HG02870 (cell line): ENCODE measurements around the gene MUC4.
"Not testable (repeated sequence)": the region's sequence is repeated elsewhere in the genome, so short reads cannot be mapped to it uniquely, and the experiment has no call there.

Experiments
- ATAC-seq: cut with Tn5 transposase; IDR thresholded peaks from one replicate; pipeline ENCODE4 v1.9.1; 2021; ENCODE audit warnings: mild to moderate bottlenecking, moderate library complexity; ENCODE audit not compliant: unreplicated experiment

Gene MUC4

GRCh38 chr3:195835791-195836190, 24.1 kb upstream of the MUC4 start:
- ATAC-seq = no peak

DNA sequence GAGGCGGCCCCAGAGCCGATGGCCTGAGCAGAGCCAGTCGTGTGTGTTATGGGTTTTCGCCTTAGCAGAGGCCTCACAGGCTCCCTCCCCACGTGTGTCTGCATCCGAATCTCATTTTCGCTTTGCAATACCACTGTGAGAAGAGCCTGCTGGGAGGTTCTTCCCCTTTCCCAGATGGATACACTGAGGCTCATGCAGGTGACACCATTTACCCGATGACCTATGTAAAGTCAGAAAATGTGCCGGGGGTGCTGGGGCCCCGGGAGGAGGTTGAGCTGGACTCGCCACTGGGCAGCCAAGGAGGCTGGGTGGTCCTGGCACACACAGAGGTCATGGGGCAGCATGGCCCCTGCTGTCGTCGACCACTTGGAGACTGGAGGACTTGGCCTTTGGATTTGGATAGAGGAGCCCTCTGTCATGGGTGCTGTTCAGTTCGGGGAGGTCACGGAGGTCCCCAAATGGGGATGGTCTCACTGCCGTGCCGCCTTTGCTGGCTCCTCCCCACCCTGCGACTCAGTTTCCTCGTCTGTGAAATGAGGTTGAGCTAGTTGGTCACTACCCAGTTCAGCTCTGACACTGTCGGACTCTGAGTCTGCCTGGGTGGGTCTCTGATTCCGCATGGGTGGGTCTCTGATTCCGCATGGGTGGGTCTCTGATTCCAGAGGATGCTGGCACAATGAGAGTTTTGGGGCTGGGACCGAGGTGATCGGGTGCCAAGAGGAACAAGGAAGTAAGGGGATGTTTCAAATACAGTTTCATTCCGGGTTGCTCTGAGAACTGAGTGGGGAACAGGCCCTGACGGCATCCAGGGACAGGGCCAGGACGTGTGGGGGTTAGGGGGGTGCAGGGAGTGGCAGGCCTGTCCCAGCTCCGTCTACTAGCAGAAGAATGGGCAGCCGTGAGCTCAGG, 23.2 kb upstream of the MUC4 start:
- no peak for ATAC-seq

- no peak for ATAC-seq
Observed at GRCh38 chr3:195829897-195830254, 18.1 kb upstream of the MUC4 start.

DNA sequence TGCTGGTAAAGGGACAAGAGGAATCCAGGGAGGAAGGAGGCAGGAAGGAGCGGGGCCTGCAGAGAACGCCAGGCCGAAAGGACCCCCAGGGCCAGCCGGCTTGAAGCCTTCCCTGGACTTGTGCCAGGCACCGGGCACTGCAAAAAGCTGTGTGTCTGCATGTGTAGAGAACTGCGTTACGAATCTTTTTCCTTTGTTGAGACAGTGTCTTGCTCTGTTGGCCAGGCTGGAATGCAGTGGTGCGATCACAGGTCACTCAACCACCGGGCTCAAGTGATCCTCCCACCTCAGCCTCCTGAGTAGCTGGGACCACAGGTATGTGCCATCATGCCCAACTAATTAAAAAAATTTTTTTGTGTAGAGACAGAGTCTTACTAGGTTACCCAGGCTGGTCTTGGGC, 17.0 kb upstream of the MUC4 start:
- no peak for ATAC-seq

- no peak for ATAC-seq
Observed at GRCh38 chr3:195825857-195826804, 14.4 kb upstream of the MUC4 start.

DNA sequence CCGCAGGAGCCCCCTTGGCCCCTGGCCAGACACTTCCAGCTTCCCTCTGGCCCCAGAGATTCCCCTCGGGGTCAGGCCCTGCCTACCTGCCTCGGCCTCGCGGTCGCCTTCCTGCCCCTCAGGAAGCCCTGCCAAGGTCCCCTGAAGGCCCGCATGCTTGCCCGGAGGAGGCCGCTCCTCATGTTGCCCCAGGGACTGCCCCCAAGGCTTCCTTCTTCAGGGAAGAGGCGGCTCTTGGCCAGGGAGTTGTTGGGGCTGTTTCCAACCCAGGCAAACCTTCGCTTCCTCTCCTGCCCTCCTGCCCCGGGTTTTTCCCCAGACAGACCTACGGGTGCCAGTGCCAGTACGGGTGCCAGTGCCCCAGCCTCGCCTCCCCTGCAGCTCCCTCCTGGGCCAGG, 13.5 kb upstream of the MUC4 start:
- no peak for ATAC-seq

GRCh38 chr3:195824425-195825190, 12.9 kb upstream of the MUC4 start:
- ATAC-seq = not testable (repeated sequence)

GRCh38 chr3:195823999-195824398, 12.3 kb upstream of the MUC4 start:
- ATAC-seq = no peak

DNA sequence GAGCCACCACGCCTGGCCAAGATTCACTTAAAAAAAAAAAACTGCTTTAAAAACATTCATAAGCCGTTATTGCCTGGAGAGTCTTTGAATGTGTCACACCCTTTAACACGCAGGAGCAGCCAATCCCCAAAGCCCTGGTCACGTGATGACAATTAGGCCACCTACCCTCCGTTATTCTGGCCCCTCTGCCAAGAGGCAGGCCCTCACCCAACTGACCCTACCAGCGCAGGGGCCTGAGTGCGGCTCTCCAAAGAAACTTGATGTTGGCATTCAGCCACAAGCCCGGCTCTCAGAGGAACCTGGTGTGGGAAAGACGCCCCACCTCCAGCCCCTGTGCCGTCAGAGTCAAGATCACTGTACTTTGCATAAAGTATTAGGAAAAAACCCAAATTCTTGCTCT, 11.6 kb upstream of the MUC4 start:
- no peak for ATAC-seq

- ATAC-seq = no peak
Observed at GRCh38 chr3:195822131-195822696, 10.5 kb upstream of the MUC4 start.

DNA sequence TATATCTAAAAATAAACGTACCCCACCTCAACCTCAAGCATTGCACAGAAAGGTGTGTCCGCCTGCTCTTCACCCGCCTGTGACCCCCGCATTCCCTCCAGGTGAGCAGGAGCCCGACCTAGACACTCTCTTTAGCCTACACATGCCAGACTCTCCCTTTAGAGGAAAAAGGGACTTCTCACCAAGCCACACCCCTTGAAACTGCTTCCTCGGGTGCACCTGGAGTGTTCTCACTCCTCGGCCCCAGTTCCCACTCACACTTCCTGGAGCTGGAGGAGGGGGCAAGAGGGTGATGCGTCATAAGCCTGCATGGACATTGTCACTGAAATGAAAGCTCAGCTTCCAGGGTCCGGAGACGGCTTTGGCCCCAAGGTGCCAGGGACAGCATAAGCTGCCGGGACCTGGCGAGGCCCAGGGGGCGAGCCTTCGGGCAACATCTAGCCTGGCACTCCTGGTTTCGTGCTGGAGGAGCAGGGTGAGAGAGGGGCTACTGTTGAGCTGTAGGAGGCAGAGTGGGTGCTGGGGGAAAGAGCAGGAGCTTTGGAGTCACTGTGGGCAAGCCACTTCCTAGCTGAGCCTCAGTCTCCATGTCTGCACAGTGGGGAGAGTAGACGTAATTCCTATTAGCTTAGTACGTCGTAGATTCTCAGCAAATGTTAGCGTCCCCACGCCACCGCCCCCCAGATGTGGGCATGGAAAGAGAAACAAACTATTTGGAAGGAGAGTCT, 9.8 kb upstream of the MUC4 start:
- no peak for ATAC-seq

DNA sequence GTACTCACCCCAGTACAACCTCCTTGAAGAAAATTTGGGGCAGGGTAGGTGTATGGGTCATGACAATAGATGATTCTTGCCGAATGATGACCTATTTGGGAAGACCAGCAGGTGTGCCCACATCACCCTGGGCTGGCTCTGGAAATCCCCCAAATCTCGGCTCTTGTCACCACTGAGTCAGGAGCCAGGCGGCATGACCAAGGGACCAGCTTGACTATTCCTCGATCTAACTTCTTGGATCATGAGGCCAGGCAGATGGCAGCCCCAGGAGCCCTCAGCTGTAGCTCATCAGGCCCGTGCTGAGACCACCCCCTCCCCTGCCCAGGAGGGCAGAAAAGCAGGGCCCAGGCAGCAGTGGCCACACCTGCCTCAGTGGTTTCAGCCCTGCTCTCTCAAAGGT, 9.2 kb upstream of the MUC4 start:
- ATAC-seq = no peak

- ATAC-seq = no peak
Observed at GRCh38 chr3:195820186-195820585, 8.5 kb upstream of the MUC4 start.

DNA sequence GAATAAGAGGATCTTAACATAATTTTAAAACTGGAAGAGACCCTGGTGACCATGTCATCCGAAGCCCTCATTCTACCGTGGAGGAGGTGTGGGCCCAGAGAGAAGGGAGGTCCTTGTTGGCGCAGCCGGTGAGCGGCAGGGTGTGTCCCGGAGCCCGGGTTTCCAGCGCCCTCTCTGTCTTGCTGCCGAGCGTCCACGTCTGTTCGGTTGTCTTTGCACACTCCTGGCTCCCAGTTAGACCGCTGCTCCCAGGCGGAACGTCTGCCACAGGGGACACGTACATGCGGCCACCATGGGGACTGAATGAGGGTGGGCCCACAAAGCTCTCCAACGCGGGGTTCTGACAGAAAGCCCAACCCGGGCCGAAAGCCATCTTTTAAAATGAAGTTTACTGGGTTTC, 6.6 kb upstream of the MUC4 start:
- ATAC-seq = no peak

GRCh38 chr3:195817578-195818135, 5.9 kb upstream of the MUC4 start:
- ATAC-seq = no peak

DNA sequence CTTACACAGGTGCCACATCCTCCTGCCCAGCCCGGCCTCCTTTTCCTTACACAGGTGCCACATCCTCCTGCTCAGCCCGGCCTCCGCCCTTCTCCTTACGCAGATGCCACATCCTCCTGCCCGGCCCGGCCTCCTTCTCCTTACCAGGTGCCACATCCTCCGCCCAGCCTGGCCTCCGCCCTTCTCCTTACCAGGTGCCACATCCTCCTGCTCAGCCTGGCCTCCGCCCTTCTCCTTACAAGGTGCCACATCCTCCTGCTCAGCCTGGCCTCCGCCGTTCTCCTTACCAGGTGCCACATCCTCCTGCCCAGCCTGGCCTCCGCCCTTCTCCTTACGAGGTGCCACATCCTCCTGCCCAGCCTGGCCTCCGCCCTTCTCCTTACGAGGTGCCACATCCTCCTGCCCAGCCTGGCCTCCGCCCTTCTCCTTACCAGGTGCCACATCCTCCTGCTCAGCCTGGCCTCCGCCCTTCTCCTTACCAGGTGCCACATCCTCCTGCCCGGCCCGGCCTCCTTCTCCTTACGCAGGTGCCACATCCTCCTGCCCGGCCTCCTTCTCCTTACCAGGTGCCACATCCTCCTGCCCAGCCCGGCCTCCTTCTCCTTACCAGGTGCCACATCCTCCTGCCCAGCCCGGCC, 4.7 kb upstream of the MUC4 start:
- not testable (repeated sequence) for ATAC-seq

DNA sequence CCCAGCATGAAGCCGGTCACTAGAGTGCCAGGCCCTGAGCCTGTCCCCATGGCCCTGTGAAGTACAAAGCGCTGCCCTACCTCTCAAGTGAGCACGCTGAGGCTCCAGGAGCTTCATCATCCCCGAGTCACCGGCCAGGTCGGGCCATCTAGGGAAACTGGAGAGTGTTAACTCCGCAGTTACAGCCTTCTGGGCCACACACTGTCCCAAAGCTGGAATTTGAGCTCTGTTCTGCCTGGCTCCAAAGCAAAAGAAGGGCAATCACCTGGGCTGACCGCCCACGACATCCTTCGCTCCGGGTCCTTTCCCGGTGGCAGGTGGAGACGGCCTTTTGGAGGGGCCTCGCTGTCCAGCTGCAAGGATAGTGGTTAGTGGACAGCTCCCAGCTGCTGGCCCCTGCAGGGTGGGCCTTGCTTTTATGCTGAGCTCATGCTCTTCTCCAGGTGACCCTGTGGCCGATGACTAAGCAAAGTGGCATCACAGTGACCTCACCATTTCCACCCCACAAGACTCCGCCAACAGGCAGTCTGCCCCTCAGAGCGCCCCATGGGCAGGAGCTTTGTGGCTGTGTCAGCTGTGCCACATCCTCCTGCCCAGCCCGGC, 3.5 kb upstream of the MUC4 start:
- ATAC-seq = no peak

- no peak for ATAC-seq
Observed at GRCh38 chr3:195813916-195814640, 2.3 kb upstream of the MUC4 start.
